ENCODE results near the gene PTPN2. TPM values are rescaled to one million over a fixed set of nuclear protein-coding genes. Genes with fewer than 3 reads are reported as not detected.
"Not testable (repeated sequence)": the region's sequence is repeated elsewhere in the genome, so short reads cannot be mapped to it uniquely, and the experiment has no call there.

Gene PTPN2
- total RNA-seq, 1 donor from 2014 or later: 23.9 TPM

DNA sequence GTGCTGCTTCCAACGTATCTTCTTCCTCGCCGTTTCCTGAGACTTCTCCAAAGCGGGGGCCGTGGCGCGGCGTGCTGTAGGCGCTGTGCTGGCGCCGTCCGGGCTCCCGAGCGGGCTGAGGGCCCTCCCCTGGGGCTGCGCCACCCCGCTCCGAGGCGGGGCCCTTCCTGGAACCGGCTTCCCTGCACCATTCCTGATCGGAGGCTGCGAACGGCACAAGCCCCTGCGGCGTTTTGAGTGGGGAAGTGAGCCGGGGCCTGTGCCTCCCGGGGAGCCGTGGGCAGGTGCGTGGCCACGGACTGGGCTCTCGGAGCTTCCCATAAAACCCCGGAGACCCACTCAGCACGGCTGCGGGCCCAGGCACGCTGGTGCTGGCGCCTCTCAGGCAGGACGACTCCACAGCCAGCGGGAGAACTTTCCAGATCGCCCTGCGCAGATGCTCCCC, 106.5 kb downstream of the PTPN2 start:
- Mint-ChIP-seq H3K4me1 (ENCODE audit: unreplicated experiment) (no peaks in the 10 kb centered on the region), H3K4me3 (ENCODE audit: unreplicated experiment) (no peak overlapping the region), H3K27ac (ENCODE audit: unreplicated experiment) (no peak overlapping the region), H3K27me3 (ENCODE audit: unreplicated experiment) (peaks cover 13% of the 10 kb centered on the region), H3K9me3 (ENCODE audit: unreplicated experiment) (no peaks in the 10 kb centered on the region), H3K36me3 (ENCODE audit: low read depth, unreplicated experiment) (no peaks in the 10 kb centered on the region)
- TF ChIP-seq, protein P1, sequence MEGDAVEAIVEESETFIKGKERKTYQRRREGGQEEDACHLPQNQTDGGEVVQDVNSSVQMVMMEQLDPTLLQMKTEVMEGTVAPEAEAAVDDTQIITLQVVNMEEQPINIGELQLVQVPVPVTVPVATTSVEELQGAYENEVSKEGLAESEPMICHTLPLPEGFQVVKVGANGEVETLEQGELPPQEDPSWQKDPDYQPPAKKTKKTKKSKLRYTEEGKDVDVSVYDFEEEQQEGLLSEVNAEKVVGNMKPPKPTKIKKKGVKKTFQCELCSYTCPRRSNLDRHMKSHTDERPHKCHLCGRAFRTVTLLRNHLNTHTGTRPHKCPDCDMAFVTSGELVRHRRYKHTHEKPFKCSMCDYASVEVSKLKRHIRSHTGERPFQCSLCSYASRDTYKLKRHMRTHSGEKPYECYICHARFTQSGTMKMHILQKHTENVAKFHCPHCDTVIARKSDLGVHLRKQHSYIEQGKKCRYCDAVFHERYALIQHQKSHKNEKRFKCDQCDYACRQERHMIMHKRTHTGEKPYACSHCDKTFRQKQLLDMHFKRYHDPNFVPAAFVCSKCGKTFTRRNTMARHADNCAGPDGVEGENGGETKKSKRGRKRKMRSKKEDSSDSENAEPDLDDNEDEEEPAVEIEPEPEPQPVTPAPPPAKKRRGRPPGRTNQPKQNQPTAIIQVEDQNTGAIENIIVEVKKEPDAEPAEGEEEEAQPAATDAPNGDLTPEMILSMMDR (IDR thresholded peaks at IDR 0.05; ENCODE audit: unreplicated experiment): no peak
- peak; percentile 12 for DNase-seq (ENCODE audit: low spot score)

DNA sequence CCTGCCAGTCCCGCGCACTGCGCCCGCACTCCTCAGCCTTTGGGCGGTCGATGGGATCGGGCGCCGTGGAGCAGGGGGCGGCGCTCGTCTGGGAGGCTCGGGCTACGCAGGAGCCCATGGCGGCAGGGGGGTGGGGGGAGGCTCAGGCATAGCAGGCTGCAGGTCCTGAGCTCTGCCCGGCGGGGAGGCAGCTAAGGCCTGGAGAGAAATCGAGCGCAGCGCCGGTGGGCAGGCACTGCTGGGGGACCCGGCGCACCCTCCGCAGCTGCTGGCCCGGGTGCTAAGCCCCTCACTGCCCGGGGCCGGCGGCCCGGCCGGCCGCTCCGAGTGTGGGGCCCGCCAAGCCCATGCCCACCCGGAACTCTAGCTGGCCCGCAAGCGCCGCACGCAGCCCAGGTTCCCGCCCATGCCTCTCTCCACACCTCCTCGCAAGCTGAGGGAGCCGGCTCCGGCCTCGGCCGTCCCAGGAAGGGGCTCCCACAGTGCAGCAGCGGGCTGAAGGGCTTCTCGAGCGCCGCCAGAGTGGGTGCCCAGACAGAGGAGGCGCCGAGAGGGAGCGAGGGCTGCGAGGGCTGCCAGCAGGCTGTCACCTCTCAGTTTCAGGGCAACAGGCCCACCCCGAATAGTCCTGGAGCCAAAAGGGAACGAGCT, 107.1 kb downstream of the PTPN2 start:
- DNase-seq (ENCODE audit: low spot score): peak; percentile 23
- peaks cover 13% of the 10 kb centered on the region for H3K27me3 Mint-ChIP-seq (ENCODE audit: unreplicated experiment)
- H3K9me3 Mint-ChIP-seq (ENCODE audit: unreplicated experiment): no peaks in the 10 kb centered on the region
- no peak overlapping the region for H3K27ac Mint-ChIP-seq (ENCODE audit: unreplicated experiment)
- no peaks in the 10 kb centered on the region for H3K36me3 Mint-ChIP-seq (ENCODE audit: low read depth, unreplicated experiment)
- H3K4me1 Mint-ChIP-seq (ENCODE audit: unreplicated experiment): no peaks in the 10 kb centered on the region
- H3K4me3 Mint-ChIP-seq (ENCODE audit: unreplicated experiment): peak overlapping the region; percentile 80
- TF ChIP-seq, protein P1 (IDR thresholded peaks at IDR 0.05; ENCODE audit: unreplicated experiment): no peak

DNA sequence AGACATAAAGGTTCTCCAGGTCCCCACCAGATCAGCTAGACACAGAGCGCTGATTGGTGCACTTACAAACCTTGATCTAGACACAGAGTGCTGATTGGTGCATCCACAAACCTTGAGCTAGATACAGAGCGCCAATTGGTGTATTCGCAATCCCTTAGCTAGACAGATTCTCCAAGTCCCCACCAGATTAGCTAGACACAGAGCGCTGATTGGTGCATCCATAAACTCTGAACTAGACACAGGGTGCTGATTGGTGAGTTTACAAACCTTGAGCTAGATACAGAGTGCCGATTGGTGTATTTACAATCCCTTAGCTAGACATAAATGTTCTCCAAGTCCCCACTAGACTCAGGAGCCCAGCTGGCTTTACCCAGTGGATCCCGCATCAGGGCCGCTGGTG, 107.6 kb downstream of the PTPN2 start:
- not testable (repeated sequence) for DNase-seq (ENCODE audit: low spot score); H3K36me3 Mint-ChIP-seq (ENCODE audit: low read depth, unreplicated experiment); H3K9me3 Mint-ChIP-seq (ENCODE audit: unreplicated experiment); H3K27ac Mint-ChIP-seq (ENCODE audit: unreplicated experiment); H3K4me1 Mint-ChIP-seq (ENCODE audit: unreplicated experiment)
- Mint-ChIP-seq H3K4me3 (ENCODE audit: unreplicated experiment) (peak overlapping the region; percentile 80), H3K27me3 (ENCODE audit: unreplicated experiment) (peaks cover 13% of the 10 kb centered on the region)

DNA sequence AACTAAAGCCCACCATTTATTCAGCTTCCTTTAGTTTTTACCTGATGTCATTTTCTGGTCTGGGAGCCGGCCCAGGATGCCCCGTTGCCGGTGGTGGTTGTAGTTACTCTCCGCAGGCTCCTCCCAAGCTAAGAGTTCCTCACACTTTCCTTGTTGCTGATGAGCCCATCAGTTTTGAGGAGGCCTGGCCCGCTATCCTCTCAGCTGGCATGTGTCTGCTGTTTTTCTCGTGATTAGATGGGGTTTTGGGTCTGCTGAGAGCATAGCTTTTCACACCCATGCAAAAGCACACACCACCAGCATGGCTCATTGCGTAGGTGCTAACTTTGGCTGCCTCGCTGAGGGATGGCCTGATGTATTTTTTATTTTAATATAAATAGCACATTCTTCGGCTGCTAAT, 109.1 kb downstream of the PTPN2 start:
- Mint-ChIP-seq H3K36me3 (ENCODE audit: low read depth, unreplicated experiment) (no peaks in the 10 kb centered on the region), H3K9me3 (ENCODE audit: unreplicated experiment) (no peaks in the 10 kb centered on the region), H3K4me1 (ENCODE audit: unreplicated experiment) (no peaks in the 10 kb centered on the region), H3K4me3 (ENCODE audit: unreplicated experiment) (no peak overlapping the region), H3K27ac (ENCODE audit: unreplicated experiment) (no peak overlapping the region), H3K27me3 (ENCODE audit: unreplicated experiment) (peaks cover 16% of the 10 kb centered on the region)
- TF ChIP-seq, protein P1 (IDR thresholded peaks at IDR 0.05; ENCODE audit: unreplicated experiment): no peak
- no peak for DNase-seq (ENCODE audit: low spot score)

DNA sequence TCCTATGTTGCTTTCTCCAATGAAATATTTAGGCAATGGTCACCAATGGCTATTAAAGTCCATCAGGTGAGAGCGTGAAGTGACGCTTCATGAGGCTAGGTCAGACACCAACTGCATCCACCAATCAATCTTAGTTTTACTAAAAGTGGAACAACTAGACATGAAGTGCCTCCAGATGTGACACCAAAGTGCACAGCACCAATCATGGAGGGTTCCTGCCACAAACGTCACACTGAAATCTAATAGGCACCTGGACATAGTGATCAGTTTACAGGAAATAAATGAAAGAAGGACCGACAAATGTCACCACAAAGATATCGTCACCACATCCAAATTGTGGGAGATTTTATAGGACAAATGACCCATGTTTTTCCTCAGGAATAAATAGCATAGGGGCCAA, 110.7 kb downstream of the PTPN2 start:
- TF ChIP-seq, protein P1 (IDR thresholded peaks at IDR 0.05; ENCODE audit: unreplicated experiment): no peak

More for the DNA sequence above, 110.7 kb downstream of the PTPN2 start:
- Mint-ChIP-seq H3K9me3 (ENCODE audit: unreplicated experiment) (no peaks in the 10 kb centered on the region), H3K4me3 (ENCODE audit: unreplicated experiment) (no peak overlapping the region), H3K27me3 (ENCODE audit: unreplicated experiment) (peaks cover 10% of the 10 kb centered on the region), H3K36me3 (ENCODE audit: low read depth, unreplicated experiment) (no peaks in the 10 kb centered on the region), H3K4me1 (ENCODE audit: unreplicated experiment) (no peaks in the 10 kb centered on the region), H3K27ac (ENCODE audit: unreplicated experiment) (no peak overlapping the region)
- no peak for DNase-seq (ENCODE audit: low spot score)

Data from endothelial cell (in vitro differentiated cells).